HG03354 (cell line): Measurements from ENCODE around the gene PPP1R13L.
"Not testable (repeated sequence)": the region's sequence is repeated elsewhere in the genome, so short reads cannot be mapped to it uniquely, and the experiment has no call there.

ENCODE experiments used
- ATAC-seq: cut with Tn5 transposase; IDR thresholded peaks from one replicate; pipeline ENCODE4 v1.9.1; 2021; ENCODE audit warnings: mild to moderate bottlenecking; ENCODE audit not compliant: unreplicated experiment, poor library complexity, severe bottlenecking

Gene PPP1R13L

GRCh38 chr19:45408830-45409556 lies 4.1 kb upstream of the PPP1R13L start:
- ATAC-seq, result no peak

- no peak for ATAC-seq
Observed at GRCh38 chr19:45408121-45408520, 3.3 kb upstream of the PPP1R13L start.

- ATAC-seq, result not testable (repeated sequence)
Observed at GRCh38 chr19:45407585-45407984, 2.7 kb upstream of the PPP1R13L start.

- no peak for ATAC-seq
Observed at GRCh38 chr19:45407091-45407375, 2.2 kb upstream of the PPP1R13L start.

- peak; percentile 69 for ATAC-seq
Observed at GRCh38 chr19:45406226-45407090, 1.6 kb upstream of the PPP1R13L start, which contains the start of gene POLR1G. Gene POLR1G (plus strand): TSS chr19:45406644. CDS start chr19:45406697, 53 bp downstream.

- ATAC-seq, result peak; percentile 47
Observed at GRCh38 chr19:45405435-45406225, 761 bp upstream of the PPP1R13L start.

GRCh38 chr19:45403781-45404556 lies 900 bp downstream of the PPP1R13L start:
- no peak for ATAC-seq

- ATAC-seq, result no peak
Observed at GRCh38 chr19:45403272-45403671, 1.6 kb downstream of the PPP1R13L start.

- no peak for ATAC-seq
Observed at GRCh38 chr19:45402298-45403061, 2.4 kb downstream of the PPP1R13L start.

GRCh38 chr19:45401815-45402214 lies 3.1 kb downstream of the PPP1R13L start:
- no peak for ATAC-seq

- no peak for ATAC-seq
Observed at GRCh38 chr19:45400192-45400591, 4.7 kb downstream of the PPP1R13L start.

GRCh38 chr19:45395821-45396617 lies 8.8 kb downstream of the PPP1R13L start:
- no peak for ATAC-seq

GRCh38 chr19:45391871-45392665 lies 12.8 kb downstream of the PPP1R13L start:
- ATAC-seq, result no peak

GRCh38 chr19:45391346-45391745 lies 13.5 kb downstream of the PPP1R13L start:
- no peak for ATAC-seq

- ATAC-seq, result no peak
Observed at GRCh38 chr19:45385392-45386221, 19.3 kb downstream of the PPP1R13L start.

GRCh38 chr19:45382426-45382825 lies 22.4 kb downstream of the PPP1R13L start:
- no peak for ATAC-seq

- ATAC-seq, result no peak
Observed at GRCh38 chr19:45380107-45380506, 24.8 kb downstream of the PPP1R13L start.
